ENCODE measurements around the gene PITPNC1.
"Not testable (repeated sequence)": the region's sequence is repeated elsewhere in the genome, so short reads cannot be mapped to it uniquely, and the experiment has no call there.

PITPNC1 gene

GRCh38 chr17:67633751-67634211 lies 256.7 kb downstream of the PITPNC1 start:
- DNase-seq = no peak

- no peak for DNase-seq
Observed at GRCh38 chr17:67635681-67636080, 258.6 kb downstream of the PITPNC1 start.

- DNase-seq = no peak
Observed at GRCh38 chr17:67636312-67636711, 259.2 kb downstream of the PITPNC1 start.

DNA sequence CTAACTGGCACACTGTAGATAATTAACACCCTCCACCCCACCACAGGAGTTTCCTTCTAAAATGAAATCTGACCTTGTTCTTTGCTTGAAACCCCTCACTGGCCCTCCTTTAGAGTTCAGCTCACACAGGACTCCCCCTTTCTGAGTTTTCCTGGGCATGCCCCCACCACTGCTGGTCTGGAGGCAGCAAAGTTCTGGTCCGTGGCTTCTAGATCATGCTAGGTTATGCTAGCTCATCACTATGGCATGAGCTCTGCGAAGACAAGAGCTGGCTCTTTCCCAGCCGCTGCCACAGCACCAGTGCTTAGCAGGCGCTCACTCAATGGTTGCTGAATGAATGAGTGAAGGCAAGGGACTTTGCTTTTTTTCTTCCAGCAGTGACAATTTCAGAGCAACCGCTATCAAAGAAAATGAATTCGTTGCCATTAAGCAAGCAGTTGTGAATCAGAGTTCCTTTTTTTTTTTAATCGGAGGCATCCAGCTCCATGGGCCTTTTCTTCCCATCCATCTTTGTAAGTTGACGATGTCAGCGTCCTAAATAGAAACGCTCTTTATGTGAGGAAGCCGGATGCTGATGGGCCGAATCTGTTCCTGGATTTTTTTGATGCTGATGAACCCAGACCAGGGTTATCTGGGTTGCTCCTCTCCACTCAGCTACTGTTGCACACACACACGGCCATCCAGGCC lies 259.9 kb downstream of the PITPNC1 start:
- DNase-seq = no peak

DNA sequence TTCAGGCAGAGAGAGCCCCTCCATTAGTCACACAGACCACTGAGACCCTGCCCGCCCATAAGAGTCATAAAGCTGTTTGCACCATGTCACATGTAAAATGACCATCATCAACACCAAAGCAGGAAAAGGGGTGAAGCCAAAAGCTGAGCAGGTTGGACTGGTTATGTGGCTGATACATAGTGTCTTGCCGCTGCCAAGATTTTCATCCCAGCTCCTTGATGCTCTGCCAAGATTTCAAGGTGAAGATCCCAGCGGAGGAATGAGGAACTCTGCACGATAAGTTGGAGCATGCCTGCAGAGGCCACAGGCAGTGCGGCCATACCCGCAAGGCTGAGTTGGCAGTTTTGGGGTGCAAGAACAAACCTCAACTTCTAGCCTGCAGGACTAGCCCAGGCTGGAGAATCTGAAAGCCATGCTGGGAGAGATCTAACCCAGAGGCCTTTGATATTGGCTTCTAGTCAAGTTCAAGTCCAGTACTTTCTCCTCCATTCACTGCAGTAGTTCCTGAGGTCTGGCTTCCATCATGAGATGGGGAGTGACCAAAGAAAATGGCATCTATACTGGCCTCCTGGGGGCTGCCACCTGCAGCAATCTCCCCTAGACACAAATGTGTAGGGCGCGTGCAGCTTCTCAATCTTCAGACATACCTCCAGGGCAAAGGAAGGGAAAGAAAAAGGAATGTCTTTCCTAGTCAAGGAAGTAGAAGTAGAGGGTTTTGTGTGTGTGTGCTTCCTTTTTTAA lies 261.0 kb downstream of the PITPNC1 start:
- no peak for DNase-seq

GRCh38 chr17:67638871-67639270 lies 261.8 kb downstream of the PITPNC1 start:
- DNase-seq = no peak

- no peak for DNase-seq
Observed at GRCh38 chr17:67639555-67639954, 262.5 kb downstream of the PITPNC1 start.

GRCh38 chr17:67639979-67640378 lies 262.9 kb downstream of the PITPNC1 start:
- DNase-seq = no peak

DNA sequence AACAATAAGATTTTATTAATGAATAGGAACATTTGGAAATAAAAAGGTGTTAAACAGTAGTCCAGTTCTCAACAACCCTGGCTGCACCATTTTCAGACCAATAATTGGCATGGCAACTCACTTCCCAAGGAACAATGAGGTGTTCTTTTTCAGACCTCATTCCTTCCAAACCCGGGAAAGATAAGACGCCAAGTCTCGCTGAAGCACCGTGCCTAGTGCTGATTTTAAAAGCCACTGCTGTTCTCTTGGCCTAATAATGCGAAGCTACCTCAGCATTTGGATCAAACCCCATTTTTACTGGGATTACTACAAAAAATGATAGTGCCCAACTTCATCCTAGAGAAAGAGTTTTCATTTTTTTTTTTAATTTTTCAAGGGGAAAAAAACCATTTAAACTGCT lies 265.4 kb downstream of the PITPNC1 start:
- no peak for DNase-seq

- no peak for DNase-seq
Observed at GRCh38 chr17:67644061-67644460, 267.0 kb downstream of the PITPNC1 start.

GRCh38 chr17:67645195-67645594 lies 268.1 kb downstream of the PITPNC1 start:
- not testable (repeated sequence) for DNase-seq

GRCh38 chr17:67646472-67646871 lies 269.4 kb downstream of the PITPNC1 start:
- no peak for DNase-seq

DNA sequence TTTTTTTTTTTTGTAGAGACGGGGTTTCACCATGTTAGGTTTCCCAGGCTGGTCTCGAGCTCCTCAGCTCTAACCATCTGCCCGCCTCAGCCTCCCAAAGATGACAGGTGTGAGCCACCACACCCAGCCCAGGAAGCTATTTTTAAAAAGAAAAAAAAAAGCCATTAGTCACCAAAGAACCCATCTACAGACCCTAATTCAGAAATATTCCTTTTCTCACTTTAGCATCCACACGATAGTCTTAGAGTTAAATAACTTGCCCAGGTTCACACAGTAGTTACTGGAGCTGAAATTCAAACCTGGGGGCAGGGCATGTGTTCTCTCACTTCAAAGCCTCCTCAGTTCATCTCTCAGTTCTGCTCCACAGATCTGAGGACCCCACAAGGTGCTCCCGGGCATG lies 270.4 kb downstream of the PITPNC1 start:
- no peak for DNase-seq

GRCh38 chr17:67648032-67648905 lies 271.2 kb downstream of the PITPNC1 start:
- DNase-seq = no peak

DNA sequence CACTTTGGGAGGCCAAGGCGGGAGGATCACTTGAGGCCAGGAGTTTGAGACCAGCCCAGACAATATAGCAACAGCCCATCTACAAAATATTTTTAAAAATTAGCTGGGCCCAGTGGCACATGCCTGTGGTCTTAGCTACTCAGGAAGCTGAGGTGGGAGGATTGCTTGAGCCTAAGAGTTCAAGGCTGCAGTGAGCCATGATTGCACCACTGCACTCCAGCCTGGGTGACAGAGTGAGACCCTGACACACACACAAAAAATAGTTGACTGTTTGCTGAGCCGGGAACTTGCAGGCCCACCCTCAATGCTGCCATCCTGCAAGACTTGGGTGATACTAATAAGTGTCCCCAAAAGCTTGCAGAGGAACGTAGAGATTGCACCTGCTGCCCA lies 271.8 kb downstream of the PITPNC1 start:
- DNase-seq = not testable (repeated sequence)

GRCh38 chr17:67649891-67650290 lies 272.8 kb downstream of the PITPNC1 start:
- DNase-seq = no peak

DNA sequence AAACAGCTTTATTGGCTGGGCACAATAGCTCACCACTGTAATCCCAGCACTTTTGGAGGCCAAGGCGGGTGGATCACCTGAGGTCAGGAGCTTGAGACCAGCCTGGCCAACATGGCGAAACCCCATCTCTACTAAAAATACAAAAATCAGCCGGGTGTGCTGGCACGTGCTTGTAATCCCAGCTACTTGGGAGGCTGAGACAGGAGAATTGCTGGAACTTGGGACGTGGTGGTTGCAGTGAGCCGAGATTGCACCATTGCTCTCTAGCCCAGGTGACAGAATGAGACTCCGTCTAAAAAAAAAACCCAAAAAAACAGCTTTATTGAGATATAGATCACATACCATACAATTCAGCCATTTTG lies 274.1 kb downstream of the PITPNC1 start:
- not testable (repeated sequence) for DNase-seq

DNA sequence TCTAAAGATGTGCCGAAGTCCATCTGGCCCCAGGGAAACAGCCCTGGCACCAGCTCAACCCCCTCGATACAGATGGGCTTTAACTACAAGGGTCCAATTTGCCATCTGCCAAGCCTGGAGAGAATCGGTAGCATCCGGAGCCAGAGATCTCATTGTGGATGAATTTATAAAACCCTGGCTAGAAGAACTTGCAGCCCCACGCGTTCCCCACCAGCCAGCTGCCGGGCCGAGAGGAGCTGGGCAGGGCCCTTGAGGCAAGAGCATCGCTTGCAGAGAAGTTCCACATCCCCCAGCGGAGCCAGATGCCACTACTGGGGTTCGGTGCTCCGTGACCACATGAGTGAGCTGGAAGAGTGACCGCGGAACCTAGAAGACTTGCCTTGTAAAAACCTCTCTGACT lies 275.4 kb downstream of the PITPNC1 start:
- no peak for DNase-seq

DNA sequence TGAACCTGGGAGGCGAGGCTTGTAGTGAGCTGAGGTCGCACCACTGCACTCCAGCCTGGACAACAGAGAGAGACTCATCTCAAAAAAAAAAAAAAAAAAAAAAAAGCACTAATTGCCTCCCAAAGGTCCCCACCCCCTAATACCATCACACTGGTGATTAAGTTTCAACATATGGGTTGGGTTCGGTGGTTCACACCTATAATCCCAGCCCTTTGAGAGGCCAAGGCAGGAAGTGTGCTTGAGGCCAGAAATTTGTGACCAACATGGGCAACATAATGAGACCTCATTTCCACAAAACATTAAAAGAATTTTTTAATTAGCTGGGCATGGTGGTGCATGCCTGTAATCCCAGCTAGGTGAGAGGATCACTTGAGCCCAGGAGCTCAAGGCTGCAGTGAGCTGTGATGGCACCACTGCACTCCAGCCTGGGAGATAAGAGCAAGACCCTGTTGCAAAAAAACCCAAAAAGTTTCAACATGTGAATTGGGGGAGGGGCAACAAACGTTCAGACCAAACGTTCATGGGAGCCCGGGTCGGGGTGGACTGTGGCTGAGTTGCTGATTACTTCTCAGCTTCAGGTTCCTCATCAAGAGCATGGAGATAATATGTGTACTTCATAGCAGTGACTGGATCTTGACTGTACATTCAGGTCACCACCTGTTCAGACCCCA lies 278.5 kb downstream of the PITPNC1 start:
- DNase-seq = no peak

- DNase-seq = no peak
Observed at GRCh38 chr17:67656494-67657203, 279.6 kb downstream of the PITPNC1 start.

- no peak for DNase-seq
Observed at GRCh38 chr17:67657596-67657995, 280.5 kb downstream of the PITPNC1 start.

- no peak for DNase-seq
Observed at GRCh38 chr17:67658265-67658664, 281.2 kb downstream of the PITPNC1 start.
